NCI-H1930 (cell line): ENCODE measurements around the gene UNC93A.
"Not testable (repeated sequence)": the region's sequence is repeated elsewhere in the genome, so short reads cannot be mapped to it uniquely, and the experiment has no call there.

Experiments
- DNase-seq, 2 experiments: peaks; one replicate each; lab custom pipeline; 2025; lab: John Stamatoyannopoulos, UW

UNC93A gene

GRCh38 chr6:167270499-167271311, 20.4 kb upstream of the UNC93A start:
- no peak for DNase-seq

GRCh38 chr6:167272151-167272550, 19.0 kb upstream of the UNC93A start:
- no peak for DNase-seq

DNA sequence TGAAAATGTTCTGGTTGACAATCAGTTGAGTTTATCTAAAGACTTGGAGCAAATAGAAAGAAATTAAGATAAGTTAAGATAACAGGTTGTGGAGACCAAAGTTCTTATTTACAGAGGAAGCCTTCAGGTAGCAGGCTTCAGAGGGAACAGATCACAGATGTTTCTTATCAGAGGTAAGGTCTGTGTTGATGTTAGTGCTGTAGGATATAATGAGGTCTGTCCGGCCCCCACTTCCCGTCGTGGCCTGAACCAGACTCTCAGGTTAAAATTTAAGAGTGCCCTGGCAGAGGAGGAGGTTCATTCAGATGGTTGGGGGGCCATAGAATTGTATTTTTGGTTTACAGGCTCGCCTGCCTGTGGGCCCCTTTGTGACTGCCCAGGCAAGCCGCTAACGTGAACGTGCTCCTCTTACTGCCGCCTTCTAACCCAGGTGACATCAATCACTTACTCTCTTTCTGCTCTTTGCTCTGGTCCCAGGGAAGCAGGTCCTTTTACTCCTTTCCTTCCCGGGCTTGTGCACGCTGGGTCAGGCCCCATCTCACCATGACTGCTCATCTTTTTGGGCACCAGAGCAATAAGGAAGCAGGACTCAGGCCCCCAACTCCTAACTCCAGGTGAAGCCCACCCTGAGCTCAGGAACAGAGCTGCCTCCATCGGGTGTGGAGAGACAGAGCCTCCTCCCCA, 18.3 kb upstream of the UNC93A start:
- DNase-seq: no peak

DNA sequence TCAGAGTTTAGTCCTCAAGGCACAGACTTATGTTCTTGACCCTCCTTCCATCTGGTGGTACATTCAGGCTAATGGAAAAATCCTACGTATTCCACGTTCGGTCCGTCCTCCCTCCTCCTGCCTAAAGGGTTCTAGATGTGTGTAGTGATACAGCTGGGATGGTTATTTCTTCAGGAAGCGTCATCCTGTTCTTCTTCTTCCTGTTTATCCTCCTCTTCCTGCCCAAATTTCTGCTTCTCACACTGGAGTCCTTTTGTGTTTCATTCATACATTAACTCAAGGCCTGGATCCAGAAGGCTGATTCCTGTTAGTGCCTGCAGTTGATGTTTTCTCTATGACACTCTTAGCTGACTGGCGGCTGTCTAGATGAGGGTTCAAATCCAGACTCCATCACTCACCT, 16.8 kb upstream of the UNC93A start:
- no peak for DNase-seq

DNA sequence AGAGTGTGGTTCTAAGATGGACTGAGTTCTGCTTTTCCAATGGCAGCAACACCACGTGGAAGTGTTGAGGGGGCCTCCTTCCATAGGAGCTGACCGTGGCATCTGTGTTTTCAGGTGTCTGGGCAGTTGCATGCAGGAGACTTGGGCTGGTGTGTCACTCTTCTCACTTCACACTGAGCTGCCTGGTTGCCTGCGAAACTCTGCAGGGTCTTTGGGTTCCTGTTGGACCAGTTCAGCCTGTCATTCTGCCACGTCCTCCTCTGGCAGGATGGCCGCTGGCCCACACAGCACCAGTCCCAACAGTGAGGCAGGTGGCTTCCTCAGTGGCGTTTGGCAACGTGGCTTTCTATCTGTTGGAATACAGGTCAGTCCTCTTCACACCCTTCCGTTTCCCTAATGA, 16.1 kb upstream of the UNC93A start:
- no peak for DNase-seq

- no peak for DNase-seq
These were observed 15.7 kb upstream of the UNC93A start for GRCh38 chr6:167275436-167275835.

DNA sequence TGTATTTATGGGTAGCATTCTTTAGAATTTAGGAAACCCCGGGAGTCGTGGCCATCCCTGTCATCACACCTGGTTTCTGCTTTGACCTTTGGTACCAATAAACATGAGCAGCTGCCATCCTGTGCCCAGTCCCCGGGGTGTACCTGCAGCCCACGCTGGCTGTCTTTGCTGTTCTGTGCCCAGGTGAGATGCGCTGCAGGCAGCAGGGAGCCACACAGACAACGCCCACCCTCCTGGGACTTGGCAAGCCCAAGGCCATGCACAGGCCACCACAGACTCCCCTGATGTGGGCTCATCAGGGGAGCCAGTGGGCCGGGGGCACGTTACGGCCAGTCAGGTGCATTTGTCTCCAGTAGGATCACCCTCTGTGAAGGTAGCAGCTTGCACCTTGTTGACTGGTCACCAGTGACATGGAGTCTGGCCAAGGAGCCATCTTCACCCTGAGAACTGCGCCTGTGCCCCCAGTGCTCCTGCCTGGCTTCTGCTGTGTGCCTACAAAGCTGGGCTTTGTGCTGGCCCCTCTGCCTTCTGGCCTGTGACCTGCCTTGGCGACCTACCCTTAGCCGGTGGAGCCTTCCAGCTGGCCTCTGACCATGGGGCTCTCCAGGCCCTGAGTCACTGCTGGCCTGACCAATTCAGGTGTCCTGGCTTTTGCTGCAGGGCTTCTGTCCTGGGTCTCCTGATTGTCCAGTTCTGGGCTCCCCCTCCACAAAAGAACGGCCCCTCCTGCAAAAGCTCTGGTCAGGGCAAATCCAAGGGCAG, 14.2 kb upstream of the UNC93A start:
- DNase-seq: no peak

DNA sequence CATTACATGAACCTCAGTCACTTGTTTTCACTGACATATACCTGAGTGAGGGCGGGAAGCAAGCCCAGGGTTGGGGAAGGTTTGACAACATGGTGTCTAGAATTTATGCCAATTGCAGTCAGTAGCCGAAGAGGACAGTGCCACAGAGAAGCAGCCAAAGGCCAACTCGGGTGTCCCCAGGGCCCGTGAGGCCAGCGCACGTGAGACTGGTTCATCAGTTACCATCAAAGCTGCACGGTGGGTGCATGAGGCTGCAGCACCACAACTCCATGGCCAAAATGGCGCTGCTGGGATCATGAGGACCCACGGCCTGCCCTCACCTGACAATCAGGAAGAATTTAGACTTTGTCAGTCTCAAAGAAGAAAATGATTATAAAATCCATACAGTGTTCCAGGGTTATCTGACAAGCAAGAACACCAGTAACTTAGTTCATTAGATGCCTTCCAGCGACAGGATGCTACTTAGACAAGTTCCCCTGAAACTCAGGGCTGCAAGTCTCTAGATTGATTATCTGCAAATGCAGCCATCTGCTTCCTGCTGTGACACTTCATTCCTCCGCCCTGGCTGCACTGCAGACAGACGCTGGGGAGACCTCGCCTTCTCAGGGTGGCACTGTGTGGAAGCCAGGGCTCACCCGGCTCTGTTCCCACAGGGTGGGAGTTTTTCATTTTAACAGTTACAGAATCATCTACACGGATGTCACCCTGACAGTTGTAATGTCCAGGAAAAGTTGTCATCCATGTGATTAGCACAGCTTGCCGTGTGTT, 12.8 kb upstream of the UNC93A start:
- not testable (repeated sequence) for DNase-seq

- no peak for DNase-seq
These were observed 11.2 kb upstream of the UNC93A start for GRCh38 chr6:167279766-167280446.

- not testable (repeated sequence) for DNase-seq
These were observed 10.6 kb upstream of the UNC93A start for GRCh38 chr6:167280466-167280865.

DNA sequence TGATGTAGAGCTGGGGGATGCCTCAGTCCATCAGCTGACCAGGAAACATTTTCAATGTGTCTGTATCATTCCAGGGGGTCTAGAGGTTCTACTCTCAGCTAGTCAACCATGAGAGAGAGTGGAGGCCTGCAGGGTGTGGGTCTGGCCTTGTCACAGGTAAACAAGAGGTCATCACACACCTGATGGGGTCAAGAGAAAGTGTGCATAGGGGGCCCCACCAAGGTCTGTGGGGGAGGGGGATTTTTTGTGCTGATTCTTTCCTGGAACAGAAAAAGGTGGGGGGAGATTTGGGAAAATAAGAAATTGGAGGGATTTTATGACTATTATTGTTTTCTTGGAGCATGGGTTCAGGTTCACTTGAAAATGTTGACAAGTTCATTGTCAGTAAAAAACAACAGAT, 8.9 kb upstream of the UNC93A start:
- DNase-seq: no peak

DNA sequence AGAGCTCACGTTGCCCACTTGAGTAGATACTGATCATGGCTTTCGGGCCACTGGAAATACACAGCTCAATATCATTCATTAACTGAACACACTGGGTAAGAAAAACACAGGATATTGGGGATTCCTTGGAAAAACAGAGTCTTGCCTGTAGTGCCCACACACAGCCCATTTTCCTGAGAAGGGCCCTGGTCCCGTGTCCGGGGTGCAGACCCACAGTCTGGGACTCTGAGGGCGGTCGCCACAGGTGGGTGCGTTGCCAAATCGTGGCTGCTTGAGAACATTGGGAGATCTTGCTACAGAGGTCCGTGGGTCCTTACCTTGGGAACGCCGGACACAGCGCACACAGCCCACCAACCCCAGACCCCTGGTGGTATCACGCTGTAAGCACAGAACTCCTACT, 6.5 kb upstream of the UNC93A start:
- DNase-seq: not testable (repeated sequence)

- DNase-seq: no peak
These were observed 5.9 kb upstream of the UNC93A start for GRCh38 chr6:167285077-167285770.

DNA sequence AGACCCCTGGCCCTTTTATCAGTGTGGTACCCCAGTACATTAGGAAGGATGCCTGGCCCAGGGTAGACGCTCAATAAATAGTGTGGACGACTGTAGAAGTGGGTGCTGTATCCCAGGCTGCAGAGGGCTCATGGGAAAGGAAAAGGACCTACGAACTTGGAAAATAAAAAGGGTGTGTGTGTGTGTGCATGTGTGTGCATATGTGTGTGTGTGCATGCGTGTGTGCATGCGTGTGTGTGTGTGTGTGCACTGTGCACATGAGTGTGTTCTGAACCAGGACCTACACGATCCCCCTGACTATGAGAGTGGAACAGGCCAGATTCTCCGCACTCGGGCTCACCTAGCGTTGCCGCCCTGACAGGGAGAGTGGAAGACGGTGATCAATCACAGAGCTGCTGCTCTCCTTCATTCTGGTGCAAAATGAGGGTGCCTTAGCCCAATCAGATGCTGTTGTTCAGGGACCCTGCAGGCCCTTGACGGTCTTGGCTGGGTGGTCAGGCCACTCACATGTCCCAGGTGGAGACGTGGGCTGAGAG, 3.5 kb upstream of the UNC93A start:
- DNase-seq: no peak

DNA sequence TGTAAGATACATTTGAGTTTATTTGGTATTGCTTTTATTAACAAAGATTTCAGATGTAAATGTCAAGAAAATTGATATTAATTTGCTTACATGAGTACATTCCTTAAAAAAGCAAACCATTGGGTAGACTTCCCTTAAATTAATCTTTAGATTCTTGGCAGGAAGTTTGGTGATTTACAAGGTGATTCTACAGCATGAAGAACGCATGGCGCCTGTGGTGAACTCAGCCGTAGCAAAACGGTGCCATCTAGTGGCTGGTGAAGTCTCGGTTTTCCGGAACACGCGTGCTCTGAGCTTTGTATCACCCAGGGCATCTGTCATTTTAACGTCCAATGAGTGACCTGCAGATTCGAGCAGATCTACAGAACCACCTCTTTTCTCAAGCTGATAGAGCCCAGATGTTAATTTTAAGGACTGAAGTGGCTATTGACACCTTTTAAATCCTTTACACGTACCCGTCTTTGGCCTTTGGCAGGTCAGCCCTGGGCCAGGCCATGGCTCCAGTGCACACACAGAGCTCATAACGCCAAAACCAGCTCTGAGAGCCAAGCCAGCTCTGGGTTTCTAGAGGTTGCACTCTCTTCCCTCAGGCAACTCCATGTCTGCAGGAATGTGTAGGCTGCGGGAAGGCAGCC, 2.4 kb upstream of the UNC93A start:
- DNase-seq: not testable (repeated sequence)

GRCh38 chr6:167289291-167289690, 1.8 kb upstream of the UNC93A start:
- DNase-seq: not testable (repeated sequence)

DNA sequence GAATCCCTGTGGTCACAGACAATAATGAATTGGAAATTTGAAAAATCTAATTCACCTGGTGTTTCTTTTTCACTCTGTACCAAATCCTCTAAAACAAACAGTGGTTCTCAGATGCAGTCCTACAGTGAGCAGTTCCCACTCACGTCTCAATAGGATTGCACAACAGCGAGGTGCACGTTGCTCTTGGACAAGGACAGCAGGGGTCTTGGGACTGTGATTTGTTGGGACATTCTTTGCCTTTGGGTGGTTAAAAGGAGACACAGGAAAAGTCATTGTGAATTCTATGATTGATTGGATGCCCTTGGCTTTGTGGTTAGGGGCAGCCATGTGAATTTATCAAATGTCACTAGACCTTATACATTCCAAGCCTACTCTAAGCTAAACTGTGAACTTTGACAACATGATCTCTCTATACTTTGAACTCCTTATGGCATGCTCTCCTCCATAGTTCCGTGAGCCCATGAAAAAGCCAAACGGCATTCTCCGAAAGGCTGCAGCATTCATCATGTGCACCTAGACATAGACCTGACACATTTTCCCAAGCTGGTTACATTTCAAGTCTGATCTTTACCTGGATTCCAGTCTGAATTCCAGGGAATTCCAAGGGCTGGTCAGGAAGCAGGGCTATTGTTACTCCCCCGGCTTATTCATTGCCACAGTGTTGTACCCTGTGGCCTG, 647 bp downstream of the UNC93A start:
- DNase-seq: no peak

DNA sequence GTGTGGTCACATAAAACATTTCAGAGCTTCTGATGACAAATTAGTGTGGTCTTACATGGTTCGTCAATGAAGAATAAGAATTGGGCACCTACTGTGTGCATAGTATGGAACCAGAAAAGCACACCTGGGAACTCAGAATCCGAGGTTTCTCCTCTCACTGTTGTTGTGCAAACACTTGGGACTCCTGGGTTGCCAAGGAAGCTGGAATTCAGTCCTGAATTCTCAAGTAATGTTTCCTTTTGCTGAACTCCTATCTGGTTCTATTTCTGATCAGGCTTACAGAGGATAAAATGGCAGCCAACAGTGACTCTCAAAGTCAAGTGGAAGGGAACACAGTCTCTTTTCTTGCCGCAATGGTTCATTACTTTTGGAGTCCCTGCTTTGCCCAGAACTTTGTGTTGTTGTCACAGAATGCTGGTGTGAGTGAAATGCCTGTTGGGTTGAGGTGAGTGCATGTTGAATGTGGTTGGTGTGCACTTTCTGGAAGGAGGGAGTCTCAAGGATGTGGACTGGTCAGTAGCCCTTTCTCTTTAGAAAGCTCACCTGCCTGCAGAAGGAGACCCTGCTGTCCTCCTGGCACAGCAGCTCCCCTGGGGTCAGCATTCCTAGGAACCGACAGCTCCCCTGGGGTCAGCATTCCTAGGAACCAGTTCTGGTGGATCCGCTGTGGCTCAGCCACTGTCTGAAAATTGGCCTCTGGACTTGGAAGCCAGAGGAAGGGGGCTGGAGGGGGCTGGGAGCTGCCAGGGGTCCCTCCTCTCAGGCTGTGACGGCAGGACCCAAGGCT, 1.4 kb downstream of the UNC93A start:
- no peak for DNase-seq
